ENCODE measurements around the gene ATP11A. TPM values are rescaled to one million over a fixed set of nuclear protein-coding genes. Genes with fewer than 3 reads are reported as not detected.

Gene ATP11A
- total RNA-seq, 1 donor from 2014 or later, result 109 TPM

GRCh38 chr13:112929783-112930055 lies 239.9 kb downstream of the ATP11A start:
- no peak overlapping the region for H3K27ac Mint-ChIP-seq
- H3K4me3 Mint-ChIP-seq (ENCODE audit: low read depth), result no peak overlapping the region
- peaks cover 5% of the 10 kb centered on the region for H3K36me3 Mint-ChIP-seq (ENCODE audit: insufficient read depth)
- H3K9me3 Mint-ChIP-seq (ENCODE audit: low read depth), result peaks cover 3% of the 10 kb centered on the region
- no peak for TF ChIP-seq CTCF (IDR thresholded peaks at IDR 0.05; ENCODE audit: unreplicated experiment)
- no peaks in the 10 kb centered on the region for H3K27me3 Mint-ChIP-seq
- H3K4me1 Mint-ChIP-seq (ENCODE audit: low read depth), result no peaks in the 10 kb centered on the region
- DNase-seq (ENCODE audit: low spot score, unreplicated experiment), result no peak

- Mint-ChIP-seq H3K4me1 (ENCODE audit: low read depth) (no peaks in the 10 kb centered on the region), H3K36me3 (ENCODE audit: insufficient read depth) (peaks cover 5% of the 10 kb centered on the region), H3K4me3 (ENCODE audit: low read depth) (no peak overlapping the region), H3K9me3 (ENCODE audit: low read depth) (peaks cover 3% of the 10 kb centered on the region), H3K27ac (no peak overlapping the region), H3K27me3 (no peaks in the 10 kb centered on the region)
- DNase-seq (ENCODE audit: low spot score, unreplicated experiment), result no peak
- TF ChIP-seq CTCF (IDR thresholded peaks at IDR 0.05; ENCODE audit: unreplicated experiment), result no peak
These were observed 240.4 kb downstream of the ATP11A start for GRCh38 chr13:112930192-112930591.

GRCh38 chr13:112931028-112931934 lies 241.4 kb downstream of the ATP11A start:
- Mint-ChIP-seq H3K4me1 (ENCODE audit: low read depth) (no peaks in the 10 kb centered on the region), H3K4me3 (ENCODE audit: low read depth) (no peak overlapping the region), H3K27ac (no peak overlapping the region), H3K9me3 (ENCODE audit: low read depth) (peaks cover 3% of the 10 kb centered on the region), H3K36me3 (ENCODE audit: insufficient read depth) (peaks cover 5% of the 10 kb centered on the region), H3K27me3 (no peaks in the 10 kb centered on the region)
- peak; percentile 60 for TF ChIP-seq CTCF (IDR thresholded peaks at IDR 0.05; ENCODE audit: unreplicated experiment)
- no peak for DNase-seq (ENCODE audit: low spot score, unreplicated experiment)

- Mint-ChIP-seq H3K27ac (no peak overlapping the region), H3K36me3 (ENCODE audit: insufficient read depth) (no peaks in the 10 kb centered on the region), H3K4me3 (ENCODE audit: low read depth) (no peak overlapping the region), H3K9me3 (ENCODE audit: low read depth) (peaks cover 5% of the 10 kb centered on the region), H3K4me1 (ENCODE audit: low read depth) (no peaks in the 10 kb centered on the region), H3K27me3 (no peaks in the 10 kb centered on the region)
- DNase-seq (ENCODE audit: low spot score, unreplicated experiment), result no peak
- TF ChIP-seq CTCF (IDR thresholded peaks at IDR 0.05; ENCODE audit: unreplicated experiment), result no peak
These were observed 243.1 kb downstream of the ATP11A start for GRCh38 chr13:112932971-112933370.

DNA sequence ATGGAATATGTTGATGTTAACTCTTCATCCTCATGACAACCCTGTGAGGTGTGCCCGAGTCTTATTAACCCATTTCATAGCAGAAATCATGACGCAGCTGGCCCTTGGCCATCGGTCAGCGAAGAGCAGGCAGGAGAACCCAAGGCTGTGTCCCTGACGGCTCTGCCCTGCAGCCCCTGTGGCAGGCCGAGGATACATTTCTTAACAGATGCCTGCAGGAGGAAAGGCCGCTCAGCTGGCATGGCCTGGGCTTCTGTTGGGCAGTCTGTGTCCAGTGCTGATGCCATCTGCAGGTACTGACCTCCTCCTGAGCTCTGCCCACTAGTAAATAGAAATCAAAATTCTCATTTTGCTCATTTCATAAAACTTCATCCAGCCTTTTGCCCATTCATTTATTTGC lies 243.8 kb downstream of the ATP11A start:
- no peaks in the 10 kb centered on the region for H3K36me3 Mint-ChIP-seq (ENCODE audit: insufficient read depth)

More for the DNA sequence above, 243.8 kb downstream of the ATP11A start:
- no peak for TF ChIP-seq CTCF (IDR thresholded peaks at IDR 0.05; ENCODE audit: unreplicated experiment)
- Mint-ChIP-seq H3K9me3 (ENCODE audit: low read depth) (peaks cover 5% of the 10 kb centered on the region), H3K4me3 (ENCODE audit: low read depth) (no peak overlapping the region), H3K4me1 (ENCODE audit: low read depth) (no peaks in the 10 kb centered on the region), H3K27ac (no peak overlapping the region), H3K27me3 (no peaks in the 10 kb centered on the region)
- DNase-seq (ENCODE audit: low spot score, unreplicated experiment), result no peak
